GM12874 (cell line): ENCODE results near the gene SZT2.

ENCODE experiments used
- TF ChIP-seq, protein P1 (sequence below): IDR thresholded peaks from 2 replicates; pipeline ENCODE4 v1.5.1; 2011; ENCODE audit warnings: low read depth, mild to moderate bottlenecking, control low read depth, low read length, moderate library complexity; ENCODE audit not compliant: insufficient read depth

The SZT2 gene

DNA sequence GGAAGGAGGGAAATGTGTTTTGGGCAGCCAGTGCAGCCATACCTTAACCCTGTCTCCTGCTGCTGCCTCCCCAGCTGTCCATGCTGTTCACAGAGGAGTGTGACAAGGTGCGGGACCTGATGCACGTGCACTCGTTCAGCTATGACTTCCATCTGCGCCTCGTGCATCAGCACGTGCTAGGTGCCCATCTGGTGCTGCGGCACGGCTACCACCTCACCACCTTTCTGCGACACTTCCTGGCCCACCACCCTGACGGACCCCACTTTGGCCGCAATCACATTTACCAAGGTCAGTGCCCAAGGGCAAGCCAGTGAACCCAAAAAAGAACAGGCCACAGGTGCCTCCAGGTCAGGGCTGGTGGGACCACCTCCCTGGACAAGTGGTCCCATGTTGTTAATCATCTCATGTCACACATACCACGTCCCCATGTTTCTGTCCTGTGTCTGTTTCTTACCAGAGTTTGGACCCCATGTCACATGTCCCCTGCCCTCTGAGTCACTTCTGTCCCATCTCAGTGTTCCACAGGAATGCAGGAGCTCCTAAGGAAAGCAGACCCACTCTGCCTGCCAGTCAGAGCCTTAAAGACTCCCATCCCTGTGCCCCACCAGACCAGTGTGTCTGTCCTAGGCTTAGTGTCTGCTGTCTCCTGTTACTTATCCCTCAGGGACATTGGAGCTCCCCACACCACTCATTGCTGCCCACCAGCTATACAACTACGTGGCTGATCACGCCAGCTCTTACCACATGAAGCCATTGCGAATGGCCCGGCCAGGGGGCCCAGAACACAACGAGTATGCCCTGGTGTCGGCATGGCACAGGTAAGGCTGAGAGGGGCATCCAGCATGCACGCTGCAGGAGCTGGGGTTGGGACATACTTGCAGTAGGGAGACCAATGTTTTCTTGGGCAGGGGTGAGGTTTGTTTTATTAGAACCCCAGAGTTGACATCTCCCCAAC, 57.5 kb downstream of the SZT2 start:
- TF ChIP-seq, protein P1, sequence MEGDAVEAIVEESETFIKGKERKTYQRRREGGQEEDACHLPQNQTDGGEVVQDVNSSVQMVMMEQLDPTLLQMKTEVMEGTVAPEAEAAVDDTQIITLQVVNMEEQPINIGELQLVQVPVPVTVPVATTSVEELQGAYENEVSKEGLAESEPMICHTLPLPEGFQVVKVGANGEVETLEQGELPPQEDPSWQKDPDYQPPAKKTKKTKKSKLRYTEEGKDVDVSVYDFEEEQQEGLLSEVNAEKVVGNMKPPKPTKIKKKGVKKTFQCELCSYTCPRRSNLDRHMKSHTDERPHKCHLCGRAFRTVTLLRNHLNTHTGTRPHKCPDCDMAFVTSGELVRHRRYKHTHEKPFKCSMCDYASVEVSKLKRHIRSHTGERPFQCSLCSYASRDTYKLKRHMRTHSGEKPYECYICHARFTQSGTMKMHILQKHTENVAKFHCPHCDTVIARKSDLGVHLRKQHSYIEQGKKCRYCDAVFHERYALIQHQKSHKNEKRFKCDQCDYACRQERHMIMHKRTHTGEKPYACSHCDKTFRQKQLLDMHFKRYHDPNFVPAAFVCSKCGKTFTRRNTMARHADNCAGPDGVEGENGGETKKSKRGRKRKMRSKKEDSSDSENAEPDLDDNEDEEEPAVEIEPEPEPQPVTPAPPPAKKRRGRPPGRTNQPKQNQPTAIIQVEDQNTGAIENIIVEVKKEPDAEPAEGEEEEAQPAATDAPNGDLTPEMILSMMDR = no peak

DNA sequence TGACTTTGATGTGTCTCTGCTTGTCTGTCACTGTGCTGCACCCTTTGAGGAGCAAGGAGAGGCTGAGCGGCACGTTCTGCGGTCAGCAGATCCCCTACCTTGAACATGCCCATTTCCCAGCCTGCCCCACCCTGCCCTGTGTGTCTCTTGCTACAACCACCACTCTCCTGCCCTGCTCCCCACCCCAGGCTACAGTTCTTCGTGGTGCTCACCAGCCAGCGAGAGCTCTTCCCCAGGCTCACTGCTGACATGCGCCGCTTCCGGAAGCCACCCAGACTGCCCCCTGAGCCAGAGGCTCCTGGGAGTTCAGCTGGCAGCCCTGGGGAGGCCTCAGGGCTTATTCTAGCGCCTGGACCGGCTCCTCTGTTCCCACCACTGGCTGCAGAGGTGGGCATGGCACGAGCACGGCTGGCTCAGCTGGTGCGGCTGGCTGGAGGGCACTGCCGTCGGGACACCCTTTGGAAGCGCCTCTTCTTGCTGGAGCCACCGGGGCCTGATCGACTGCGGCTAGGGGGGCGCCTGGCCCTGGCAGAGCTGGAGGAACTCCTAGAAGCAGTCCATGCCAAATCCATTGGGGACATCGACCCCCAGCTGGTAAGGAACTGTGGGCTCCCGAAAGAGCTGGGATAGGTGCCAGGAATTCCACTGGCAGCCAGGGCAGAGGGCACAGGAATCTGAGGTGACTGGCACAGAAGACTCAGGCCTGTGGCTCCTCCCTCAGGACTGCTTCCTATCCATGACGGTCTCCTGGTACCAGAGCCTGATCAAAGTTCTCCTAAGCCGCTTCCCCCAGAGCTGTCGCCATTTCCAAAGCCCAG, 58.4 kb downstream of the SZT2 start:
- TF ChIP-seq, protein P1 = no peak

DNA sequence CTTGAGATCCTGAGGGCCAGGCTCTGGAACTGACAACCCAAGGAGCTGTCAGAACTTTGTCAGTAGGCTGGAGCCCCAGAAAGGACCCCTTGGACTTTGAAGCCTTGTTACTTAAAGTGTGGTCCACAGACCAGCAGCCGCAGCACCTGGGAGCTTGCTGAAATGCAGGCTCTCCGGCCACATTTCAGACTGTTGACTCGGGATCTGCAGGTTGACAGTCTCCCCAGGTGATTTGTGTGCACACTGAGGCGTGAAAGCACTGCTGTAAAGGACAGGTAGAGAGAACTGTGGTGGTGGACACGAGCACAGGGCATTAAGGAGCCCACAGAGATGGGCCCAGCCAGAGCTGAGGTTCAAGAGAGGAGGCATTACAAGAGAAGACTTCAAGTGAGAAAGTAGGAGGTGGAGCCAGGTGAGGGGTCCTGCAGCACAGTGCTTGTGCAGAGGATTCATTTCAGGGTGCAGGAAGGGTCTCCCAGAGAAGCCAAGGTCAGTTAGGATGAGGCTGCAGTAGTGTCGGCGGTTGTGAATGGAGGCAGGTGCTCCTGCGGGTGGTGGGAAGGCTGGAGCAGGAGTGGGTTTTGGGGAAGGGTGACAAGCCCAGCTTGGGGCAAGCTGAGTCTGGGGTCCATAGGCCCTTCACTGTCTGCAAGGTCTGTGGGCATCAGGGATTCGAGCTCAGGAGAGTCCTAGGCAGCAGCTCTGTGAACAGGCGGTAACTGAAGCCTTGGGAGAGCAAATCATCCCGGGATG, 59.4 kb downstream of the SZT2 start:
- TF ChIP-seq, protein P1 = no peak

DNA sequence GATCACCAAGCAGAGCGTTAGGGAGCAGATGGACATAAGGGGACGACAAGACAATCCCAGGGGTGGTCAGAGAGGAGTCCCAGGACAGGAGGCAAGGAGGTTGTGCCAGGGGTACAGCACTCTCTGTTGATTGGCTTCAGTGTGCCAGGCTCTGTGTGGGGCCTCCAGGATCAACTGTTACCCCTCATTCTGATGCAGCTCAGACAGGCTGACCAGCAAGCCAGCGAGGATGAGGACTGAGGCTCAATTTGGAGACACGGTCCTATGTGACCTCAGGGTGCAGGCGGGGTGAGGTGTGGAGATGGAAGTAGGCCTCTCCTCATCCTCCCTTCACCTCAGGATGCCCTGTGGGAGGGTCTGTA, 60.0 kb downstream of the SZT2 start:
- TF ChIP-seq, protein P1 = no peak

DNA sequence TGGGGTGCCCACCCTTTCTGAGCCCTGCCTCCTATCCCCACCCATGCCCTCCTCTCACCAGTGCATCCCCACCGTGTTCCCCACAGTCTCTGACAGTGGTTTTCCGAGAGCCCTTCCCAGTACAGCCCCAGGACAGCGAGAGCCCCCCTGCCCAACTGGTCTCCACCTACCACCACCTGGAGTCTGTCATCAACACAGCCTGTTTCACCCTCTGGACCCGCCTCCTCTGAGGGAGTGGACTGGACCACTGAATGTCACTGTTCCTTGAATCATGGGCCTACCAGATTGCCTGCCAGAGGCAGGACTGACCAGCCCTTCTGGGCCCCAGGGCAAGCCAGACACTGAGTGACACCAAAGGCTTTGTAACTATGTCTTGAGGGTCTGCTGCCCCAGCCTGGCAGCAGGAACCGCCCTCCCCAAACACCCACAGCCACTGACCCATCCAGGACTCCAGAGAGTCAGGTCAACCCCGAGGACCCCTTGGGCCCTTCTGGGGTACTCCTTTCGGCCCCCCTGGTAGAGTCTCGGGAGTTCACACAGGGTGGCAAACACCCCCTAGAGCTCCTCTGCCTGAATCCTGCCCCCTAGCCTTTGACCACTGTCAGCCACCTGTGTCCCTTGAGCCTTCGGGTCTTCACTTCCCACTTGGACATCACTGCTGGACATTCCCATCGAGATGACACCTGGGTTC, 60.7 kb downstream of the SZT2 start:
- TF ChIP-seq, protein P1 = no peak

DNA sequence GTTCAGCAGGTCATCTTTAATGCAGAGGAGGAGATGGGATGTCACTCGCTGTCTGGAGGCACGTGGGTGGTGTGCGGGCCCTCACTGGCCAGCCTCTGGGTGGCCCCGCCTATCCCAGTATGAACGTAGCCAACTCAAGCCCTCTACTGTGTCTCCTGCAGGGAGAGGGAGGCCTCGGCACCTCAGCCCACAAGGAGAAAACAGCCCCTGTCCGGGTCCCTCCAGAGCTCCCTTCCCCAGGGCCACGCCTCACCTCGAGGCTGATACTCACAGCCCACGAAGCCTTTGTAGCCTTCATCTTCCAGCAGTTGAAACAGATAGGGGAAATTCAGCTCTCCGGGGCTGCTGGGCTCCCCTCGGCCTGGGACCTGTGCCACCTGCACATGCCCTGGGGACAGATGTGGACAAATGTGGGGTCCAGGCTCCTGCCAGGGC, 61.5 kb downstream of the SZT2 start:
- TF ChIP-seq, protein P1 = no peak
